Stimulated activated naive CD4-positive, alpha-beta T cell treated with Interleukin-2 at 50 U/mL for 16 hours (primary cell): ENCODE measurements around the gene NBAS.

ENCODE experiments used
- DNase-seq: peaks from one replicate; lab custom pipeline; 2025; lab: John Stamatoyannopoulos, UW

The NBAS gene

DNA sequence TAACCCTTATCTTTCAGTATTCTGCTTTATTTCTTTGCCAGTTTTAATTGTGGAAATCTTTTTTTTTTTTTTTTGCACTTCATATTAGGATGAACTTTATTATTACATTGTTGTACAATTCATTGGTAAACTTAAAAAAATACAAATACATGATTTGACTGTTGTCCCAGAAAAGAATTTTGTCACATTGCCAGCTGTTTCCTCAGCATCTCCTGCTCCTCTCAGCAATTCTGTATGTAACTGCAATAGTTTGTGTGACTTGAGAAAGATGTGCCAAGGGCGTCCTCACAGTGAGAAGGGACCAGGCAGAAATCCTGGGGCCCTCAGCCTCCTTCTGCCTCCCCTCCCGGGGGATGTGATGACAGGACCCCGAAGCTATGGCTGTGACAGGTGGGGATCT, 254.4 kb downstream of the NBAS start:
- no peak for DNase-seq

DNA sequence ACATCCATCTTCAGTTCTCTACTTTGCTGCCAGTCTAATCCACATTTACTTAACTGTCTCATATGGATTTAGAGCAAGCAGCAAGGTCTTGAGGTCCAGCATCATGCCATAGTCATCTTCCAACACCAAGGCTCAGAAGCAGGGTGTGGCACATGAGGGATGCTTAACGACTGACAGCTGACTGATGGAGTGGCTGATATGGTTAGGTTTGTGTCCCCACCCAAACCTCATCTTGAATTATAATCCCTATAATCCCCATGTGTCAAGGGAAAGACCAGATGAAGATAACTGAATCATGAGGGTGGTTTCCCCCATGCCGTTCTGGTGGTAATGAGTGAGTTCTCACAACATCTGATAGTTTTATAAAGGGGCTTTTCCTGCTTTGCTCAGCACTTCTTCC, 257.3 kb downstream of the NBAS start:
- no peak for DNase-seq

DNA sequence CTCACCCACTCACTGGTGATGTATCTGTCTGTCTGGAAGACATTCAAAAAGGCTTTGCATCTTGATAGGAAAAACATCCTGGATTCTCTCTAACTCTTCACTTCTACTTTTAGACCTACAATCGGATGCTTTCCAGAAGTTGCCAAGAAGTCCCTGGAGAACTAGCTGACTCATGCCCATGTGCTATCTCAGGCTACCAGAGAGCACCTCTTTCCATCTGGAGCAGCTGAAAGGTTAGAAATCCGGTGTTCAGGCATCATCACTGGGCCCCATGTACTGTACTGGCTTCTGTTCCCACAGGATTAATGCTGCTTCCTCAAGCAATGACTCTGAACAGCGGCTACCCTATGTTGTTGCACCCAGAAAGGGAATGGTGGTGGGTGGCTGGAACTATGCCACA, 259.0 kb downstream of the NBAS start:
- no peak for DNase-seq

DNA sequence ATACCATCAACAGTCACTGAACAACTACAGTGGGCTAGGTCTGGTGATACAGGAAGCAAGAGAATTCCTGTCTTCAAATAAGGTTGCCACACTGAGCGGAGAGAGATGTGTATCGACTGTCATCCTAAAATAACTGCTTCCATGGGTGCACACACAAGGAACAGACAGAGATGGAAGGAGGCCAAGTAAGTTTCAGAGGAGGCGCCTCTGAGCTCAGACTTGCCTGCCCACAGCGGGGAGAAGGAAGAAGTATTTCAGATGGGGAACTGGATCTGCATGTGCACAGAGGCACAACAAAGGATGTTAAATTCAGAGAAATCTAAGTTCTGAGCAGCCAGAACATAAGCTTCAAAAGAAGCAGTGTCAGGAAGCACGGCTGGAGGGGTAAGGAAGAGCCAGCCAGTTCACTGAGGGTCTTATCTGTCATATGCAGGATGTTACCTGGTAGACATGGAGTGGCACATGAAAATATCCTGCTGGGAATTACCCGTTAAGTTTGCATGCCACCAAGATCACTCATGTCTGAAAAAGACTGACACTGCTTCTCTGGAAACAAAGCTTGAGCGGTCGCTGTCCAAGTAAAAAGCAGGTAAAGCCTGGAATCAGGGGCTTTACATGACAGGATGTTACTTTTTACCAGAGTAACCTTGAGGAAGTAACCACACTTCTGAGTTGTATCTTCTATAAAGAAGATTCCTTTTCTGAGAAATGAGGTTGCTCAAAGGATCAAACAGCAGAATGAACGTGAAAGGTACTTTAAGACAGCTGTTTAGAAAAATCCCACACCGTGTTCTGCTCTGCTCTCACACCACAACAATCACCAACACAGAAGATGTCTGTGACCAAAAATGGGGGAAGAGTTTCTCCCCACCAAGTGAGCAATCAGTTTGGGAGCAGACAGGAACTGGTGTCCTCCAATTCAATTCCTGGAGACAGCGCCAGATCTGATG, 260.2 kb downstream of the NBAS start:
- no peak for DNase-seq

DNA sequence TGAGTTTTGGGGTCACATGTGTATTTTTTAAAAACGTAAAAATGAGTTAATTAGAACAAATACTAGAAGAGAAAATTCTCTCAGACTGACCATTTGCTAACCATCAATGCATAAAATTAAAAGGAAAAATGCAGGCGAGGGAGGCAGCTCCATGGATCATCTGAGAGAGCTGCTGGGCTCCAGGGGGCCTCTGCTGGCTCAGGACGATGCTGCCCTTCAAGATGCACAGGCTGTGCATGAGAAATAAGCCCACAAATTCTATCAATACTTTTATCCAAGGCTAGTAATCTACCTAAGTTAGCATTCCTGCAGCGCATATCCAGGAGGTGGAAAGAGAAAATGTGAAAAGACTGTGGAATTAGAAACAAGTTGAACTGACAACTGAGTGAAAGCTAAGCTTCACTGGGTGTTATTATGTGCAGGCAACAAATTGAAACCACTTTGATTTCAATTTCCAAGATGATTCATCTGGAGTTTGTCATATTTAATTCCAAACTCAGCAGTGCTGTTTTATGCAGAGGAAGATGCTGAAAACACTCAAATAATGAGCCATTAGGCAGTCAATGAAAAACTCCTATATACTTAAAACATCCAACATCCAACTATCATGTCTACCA, 261.1 kb downstream of the NBAS start:
- no peak for DNase-seq

DNA sequence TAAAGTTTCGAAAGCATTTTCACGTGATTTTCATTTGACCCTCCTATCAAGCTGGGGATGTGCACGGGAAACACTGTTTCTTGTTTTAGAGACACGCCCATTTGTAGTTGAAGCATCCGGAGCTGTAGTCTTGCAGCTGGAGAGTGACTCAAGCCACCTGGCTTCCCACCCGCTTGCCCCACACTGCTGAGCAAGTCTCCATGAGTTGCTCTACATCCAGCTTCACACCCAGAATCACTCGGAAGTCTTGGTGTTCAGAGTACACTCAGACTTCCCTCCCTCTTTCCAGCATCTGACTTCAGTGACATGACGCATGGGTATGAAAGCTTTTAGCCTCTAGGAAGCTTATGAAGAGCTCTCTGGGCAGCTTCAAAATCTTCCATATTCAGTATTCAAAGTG, 262.4 kb downstream of the NBAS start:
- no peak for DNase-seq

DNA sequence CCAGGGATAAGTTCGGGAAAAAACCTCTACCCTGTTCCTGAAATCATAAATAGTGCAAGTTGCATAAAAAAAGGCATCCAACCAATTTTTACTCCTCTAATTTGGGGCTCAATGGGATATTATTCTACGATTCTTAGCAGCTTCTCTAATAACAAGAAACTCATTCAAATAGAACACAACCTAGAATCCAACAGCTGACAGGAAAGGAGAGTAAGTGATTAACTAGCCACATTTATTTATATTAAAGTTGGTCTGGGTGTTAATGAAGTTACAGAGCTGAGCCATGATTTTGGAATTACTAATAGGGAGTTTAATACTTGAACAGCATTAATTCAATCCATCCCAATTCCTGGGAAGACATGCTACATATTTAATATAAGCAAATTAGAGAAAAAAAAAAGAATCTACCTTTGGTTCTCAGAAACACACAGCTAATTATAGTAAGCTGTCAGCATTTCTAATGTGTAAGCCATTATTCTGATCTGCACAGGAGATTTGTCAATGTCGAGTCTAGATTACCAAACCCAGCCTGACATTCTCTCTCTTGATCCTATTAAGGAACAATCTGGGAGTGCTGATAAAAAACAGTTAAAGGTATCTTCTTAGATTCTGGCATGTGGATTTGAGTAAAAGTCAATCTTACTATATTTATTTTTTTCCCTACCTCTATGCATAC, 267.7 kb downstream of the NBAS start:
- DNase-seq, result no peak

DNA sequence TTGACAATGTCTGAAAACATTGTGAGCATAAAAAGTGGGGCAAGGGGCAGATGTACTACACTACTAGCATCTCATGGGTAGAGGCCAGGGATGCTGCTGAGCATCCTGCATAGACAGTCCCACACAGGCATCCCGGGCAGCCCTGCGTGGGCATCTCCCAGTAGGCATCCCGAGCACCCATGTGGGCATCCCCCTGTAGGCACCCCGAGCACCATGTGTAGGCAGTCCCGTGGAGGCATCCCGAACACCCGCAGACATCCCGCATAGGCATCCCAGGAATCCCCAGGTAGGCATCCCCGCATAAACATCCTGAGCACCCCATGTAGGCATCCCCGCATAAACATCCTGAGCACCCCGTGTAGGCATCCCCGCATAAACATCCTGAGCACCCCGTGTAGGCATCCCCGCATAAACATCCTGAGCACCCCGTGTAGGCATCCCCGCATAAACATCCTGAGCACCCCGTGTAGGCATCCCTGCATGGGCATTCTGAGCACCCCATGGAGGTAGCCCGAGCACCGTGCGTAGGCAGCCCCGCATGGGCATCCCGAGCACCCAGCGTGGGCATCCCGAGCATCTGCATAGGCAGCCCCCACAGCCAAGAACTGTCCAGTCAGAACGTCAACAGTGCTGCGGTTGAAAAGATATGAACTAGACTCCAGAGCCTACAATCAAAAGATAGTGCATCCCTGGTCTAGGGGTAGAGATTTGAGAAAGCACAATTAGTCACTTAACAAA, 273.5 kb downstream of the NBAS start:
- DNase-seq, result no peak

DNA sequence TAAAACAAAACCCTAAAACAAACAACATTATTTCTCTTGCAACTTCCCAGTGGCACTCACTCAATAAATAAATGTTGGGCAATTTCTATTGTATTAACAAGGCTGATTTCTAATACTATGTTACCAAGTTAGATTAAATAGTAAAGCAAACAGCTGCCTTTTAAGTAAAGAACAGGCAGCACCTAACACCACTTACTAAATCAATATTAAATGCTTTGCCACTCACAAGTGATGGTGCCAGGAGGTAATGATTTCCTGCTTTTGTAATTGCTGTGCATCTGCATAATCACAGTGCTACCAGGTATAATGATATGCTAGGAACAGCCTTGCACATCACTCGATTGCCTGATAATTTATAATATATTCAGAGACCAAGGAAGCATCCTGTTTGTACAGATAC, 276.5 kb downstream of the NBAS start:
- no peak for DNase-seq

DNA sequence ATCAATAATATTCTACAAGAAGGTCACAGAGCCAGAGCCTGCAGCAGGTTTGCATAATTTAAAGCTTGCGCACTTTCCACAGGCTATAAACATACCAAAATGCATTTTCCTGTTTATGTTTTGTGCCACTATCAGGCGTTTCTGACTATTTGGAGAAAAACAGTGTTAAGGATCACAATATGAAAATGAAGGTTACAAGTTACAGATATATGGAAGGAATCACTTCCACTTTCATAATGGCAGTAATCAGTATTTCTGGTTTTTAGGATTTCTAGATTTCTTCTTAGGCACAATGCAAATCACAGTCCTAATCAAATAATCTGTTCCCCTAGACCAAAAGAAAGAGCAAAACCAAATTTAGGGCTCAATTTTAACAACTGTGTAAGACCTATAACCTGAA, 279.5 kb downstream of the NBAS start:
- DNase-seq, result no peak

DNA sequence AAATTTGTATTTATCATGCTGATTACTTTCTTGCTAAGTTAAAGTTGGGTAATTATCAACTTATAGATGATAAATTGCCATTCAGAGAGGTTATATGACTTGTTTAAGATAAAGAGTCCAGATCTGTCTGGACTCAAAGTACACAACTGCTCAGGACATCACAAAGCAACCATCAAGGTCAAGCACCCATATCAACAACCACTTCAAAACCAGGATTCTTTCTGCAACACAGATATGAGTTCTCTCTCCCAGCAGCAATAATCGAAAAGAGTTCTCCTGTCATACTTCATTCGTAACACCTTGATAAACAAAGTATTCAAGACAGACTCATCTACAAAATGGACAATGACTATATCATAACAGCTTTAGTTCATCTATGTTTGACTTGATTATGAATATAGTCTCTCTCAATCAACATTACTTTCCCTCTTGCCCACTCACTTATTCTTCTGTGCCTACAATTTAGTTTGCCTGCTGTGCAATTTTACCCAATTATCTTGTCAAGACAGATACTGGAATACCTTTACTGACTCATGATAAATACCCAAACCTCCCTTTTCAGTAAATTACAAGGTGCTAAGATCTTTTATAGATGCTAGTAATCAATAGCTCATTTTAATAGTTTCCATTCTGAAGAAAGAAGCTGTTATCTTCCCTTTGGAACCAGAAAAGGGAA, 281.8 kb downstream of the NBAS start:
- DNase-seq, result no peak

DNA sequence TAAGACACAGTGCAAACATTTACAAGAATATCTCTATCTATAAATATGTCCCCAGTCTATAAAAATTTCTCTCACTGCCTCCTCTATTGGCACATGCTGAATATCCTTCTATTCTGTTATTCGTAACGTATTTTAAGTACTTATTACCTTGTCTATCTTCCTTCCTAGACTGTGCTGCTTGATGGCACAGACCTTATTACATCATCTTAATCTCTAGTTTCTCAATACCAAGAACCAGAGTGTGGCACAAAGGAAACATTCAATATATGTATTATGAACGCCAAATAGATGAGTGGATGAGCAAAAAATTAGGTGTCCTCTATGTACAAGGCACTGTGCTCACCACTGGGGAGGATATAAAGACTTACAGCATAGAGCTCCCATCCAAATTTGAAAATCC, 282.8 kb downstream of the NBAS start:
- DNase-seq, result no peak

DNA sequence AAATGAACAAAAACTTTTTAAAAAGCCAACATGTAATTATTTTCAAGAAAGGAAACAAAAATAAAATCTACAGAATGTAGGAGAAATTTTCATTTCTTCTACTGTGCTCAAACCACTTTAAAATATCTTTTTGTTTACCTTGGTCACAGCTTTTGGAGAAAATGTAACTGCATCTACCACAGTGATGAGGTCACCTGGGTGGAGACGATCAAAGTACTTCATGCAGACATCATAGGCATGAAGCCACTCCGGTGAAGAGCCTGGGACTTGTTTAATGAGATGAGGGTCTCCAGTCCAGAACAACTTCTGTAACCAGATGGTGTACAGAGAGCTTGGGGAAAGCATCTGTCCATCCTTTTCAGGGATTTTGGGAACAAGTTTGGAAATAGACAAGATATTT, 285.8 kb downstream of the NBAS start:
- no peak for DNase-seq

DNA sequence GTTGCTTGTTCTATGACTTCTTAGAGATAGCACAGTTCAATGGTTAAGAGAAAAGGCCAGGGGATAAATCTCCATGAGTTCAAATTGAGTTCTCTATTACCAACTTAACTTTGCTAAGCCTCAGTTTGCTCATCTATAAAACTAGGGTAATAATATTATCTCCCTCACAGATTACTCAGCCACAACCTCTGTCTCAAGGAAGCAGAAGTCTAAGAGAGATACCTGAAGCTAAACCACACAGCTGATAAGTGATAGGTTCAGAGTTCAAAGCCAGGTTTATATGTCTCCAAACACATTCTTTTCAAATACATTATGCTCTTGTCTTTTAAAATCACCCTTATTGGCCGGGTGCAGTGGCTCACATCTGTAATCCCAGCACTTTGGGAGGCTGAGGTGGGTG, 287.7 kb downstream of the NBAS start:
- no peak for DNase-seq

DNA sequence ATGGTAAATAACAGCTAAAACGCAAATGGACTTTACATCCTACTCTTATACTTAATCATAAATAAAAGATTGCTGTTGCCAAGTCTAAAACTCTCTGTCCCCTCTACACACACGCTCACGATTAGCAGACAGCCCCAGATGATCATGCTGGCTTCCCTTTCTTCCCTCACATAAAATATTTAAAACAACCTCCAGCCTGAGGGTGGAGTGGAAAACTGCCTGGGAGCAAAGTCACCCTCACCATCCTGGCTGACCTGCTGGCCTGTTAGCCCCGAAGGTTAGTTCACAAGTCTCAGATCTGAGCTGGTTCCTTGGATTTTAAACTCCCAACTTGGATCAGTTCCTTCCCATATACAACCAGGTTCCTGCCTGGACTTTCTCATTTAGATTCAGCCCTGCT, 288.2 kb downstream of the NBAS start:
- DNase-seq, result no peak

DNA sequence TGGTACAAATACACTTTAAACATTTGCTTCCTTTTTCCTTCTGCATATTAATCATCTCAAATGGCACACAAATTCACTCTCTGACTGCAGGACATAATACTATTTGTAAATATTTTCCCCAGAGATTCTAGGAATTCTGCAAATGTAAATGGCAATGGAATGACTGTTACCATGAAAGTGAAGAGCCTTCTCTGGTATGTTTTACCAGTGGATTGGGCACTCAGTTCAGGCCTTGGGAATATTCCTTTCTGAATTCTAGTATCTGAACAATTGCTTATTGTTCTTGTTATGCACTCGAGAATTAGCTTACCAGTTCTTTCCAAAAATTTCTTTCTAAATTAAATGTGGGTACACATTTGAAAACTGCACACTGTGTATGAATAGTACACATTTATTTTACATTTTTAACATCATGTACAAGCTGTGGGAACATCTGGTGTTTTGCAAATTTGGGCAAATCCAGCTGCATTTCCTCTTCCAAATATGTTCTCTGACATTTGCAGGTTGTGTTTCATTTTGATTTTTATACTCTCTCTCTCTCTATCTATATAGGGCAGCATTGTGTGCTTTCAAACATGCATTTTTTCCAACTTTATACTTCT, 289.1 kb downstream of the NBAS start:
- no peak for DNase-seq

DNA sequence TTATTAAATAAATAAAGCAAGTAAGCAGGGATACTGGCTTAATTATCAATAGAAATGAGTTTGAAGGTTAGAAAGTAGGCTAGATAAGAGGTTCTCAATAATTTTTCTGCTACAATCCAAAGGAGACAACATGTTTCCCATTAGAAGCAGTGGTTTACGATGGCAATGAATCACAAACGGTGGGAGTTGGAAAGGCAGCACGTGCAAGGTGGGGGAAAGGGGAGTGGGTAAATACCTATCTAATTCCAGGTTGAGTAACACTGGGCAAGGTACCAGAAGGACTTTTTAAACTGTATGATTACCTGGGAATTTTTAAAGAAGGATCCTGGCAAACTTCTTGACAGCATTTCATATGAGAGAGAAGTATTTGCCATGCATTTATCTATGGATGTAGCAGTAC, 289.9 kb downstream of the NBAS start:
- DNase-seq, result no peak

DNA sequence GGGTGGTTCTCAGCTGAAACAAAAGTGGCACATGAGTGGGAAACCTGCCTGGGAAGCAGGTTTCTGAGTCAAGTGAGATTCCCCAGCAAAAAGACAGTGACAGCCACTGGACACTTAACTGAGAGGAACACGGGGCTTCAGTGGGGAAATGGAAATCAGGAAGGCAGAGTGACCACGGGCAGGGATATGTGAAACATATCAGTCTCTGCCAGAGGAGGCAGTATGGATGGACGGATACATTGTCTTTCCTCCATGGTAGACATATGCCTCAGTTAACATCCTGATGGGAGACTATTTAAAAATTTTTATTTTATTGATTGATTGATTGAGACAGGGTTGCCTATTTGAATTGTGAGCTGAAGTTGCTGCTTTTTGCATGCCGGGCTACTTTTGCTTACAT, 292.1 kb downstream of the NBAS start:
- DNase-seq, result no peak

DNA sequence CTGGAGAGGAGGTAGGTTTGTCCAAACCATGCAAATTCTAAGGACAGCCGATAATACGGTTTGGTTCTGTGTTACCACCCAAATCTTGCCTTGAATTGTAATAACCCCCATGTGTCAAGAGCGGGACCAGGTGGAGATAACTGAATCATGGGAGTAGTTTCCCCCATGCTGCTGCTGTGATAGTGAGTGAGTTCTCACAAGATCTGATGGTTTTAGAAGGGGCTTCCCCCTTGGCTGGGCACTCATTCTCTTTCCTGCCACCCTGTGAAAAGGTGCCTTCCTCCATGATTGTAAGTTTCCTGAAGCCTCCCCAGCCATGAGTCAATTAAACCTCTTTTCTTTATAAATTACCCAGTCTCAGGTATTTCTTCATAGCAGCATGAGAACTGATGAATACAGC, 295.2 kb downstream of the NBAS start:
- no peak for DNase-seq

DNA sequence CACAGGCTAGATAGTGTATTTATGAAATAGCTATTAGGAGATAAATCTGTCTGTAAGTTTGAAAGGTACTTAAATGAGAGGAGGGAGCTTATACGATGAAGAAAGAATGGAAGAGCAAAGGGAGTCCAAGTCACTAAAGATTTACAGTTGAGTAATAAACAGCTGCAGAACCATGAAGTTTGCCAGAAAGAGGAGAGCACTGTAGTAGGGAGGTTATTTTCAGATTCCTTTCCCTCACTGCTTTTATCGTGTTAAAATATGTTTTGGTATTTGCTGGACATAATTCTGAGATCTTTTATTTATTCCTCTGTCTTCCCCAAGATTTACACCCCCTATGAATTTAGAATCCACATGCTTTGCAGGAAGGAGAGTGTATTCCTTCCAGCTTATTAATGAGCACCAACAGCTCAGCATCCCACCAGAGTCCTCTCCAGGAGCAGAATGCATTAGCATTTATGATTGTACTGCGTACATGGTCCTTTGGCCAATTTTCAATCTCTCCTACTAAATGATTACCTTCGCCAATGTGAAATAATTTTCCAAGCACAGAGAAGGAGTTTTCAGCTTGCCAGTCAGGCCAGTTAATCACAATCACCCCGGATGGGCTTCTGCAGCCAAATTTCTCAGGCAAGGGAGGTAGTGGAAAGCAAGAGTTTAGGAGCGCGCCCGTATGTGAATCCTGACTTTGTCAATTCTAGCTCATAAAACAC, 297.0 kb downstream of the NBAS start:
- no peak for DNase-seq

DNA sequence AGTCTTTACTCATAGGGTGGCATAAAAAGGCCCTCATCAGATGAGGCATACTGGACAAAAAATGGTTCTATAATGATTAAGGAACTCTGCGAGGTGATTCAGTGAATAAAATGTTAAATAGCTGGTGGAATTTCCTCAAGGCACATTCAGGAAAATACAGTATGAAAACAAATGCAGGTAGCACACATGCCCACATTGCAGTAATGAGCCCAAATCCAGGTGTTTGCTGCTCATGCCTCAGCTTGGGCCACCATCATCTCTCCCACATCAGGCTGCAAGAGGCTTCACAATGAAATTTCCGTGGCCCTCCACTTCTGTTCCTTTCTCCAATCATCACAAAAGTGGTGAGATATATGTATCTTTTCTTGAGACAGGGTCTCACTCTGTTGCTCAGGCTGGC, 298.3 kb downstream of the NBAS start:
- no peak for DNase-seq
